Measurements from ENCODE around the gene CACTIN. TPM values are rescaled to one million over a fixed set of nuclear protein-coding genes. Genes with fewer than 3 reads are reported as not detected.

Gene CACTIN
- total and polyA plus RNA-seq, 2 of the 4 experiments (the other 2 are of a cell fraction): 10.8 to 19.5 TPM

DNA sequence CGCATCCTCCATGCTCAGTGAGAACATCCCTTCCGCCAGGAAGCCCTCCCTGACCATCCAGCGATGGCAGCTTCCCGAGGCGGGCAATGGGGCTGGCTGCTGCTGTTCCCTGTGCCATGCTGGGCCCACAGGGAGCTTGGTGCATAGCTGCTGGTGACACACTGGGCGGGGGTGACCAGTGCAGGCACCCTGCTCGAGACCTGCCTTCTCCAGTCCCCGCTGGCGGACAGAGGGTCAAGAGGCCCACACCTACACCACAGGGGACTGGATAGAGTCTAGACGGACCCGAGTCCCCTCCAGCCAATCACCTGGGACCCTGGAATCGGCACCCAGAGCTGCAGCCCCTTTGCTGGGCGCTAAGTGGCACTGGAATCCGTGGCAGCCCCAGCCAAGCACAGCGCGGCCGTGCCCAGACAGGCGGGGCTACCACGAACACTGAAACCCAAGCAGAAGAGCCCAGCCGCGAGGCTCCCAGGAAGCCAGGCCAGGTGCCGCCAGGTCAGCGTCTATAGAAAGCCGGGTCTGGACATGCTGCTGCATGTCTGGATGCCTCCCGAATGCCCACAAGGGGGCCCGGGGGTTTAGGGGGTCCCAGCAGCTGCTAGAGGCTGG, 11.0 kb downstream of the CACTIN start:
- in situ Hi-C loops (cut with MboI; ENCODE audit: low sequenced_read_pairs) (loop anchor here (25.0 kb wide), 1 partner anchor 303 kb away; no protein-coding TSS in a partner anchor), intact Hi-C loops (cut with micrococcal nuclease) (loop anchor here (10.0 kb wide), 1 partner anchor 291 kb away; no protein-coding TSS in a partner anchor), dilution Hi-C loops (cut with HindIII; ENCODE audit: low sequenced_read_pairs, unreplicated experiment) (no loop called here)
- no peak overlapping the region for H2BK20ac ChIP-seq (ENCODE audit: low read depth, low read length)
- H3K23ac ChIP-seq (ENCODE audit: low read depth, low read length): no peak overlapping the region
- DNase-seq (no peak), ATAC-seq (ENCODE audit: low read depth) (no peak)
- no peak overlapping the region for H4K91ac ChIP-seq (ENCODE audit: insufficient read depth, low read depth, low read length)
- 96% methylated on average over 9 of the region's 26 CpGs; no CpG with 5 or more reads in 1 of the 2 experiments for WGBS, 2 experiments (ENCODE audit: extremely low coverage in 2 of 2, insufficient read length in 1 of 2)
- no peak overlapping the region for H3K56ac ChIP-seq (ENCODE audit: extremely low read depth, insufficient read depth, low read length)
- H2BK5ac ChIP-seq (ENCODE audit: low read depth, low read length, poor library complexity, severe bottlenecking): no peak overlapping the region
- no peaks in the 10 kb centered on the region for H3K9me1 ChIP-seq (ENCODE audit: insufficient read depth, low read length)
- no peak overlapping the region for H2BK15ac ChIP-seq (ENCODE audit: low read depth, low read length)
- peaks cover 3% of the 10 kb centered on the region; the same call in 1 of the 2 replicates for H3K4me1 ChIP-seq (ENCODE audit: control insufficient read depth, insufficient read depth, low read length)
- no peak overlapping the region for H2AK5ac ChIP-seq (ENCODE audit: low read depth, low read length)
- H3K18ac ChIP-seq (ENCODE audit: low read depth, low read length): no peak overlapping the region
- ChIA-PET CTCF (no interaction called here), POLR2A (ENCODE audit: unreplicated experiment) (no interaction called here)
- TF ChIP-seq NFE2L2 (IDR thresholded peaks at IDR 0.05; ENCODE audit: low read depth, low read length): no peak
- TF ChIP-seq RAD21 (IDR thresholded peaks at IDR 0.05; ENCODE audit: low read length): no peak
- no peak for TF ChIP-seq MAZ (IDR thresholded peaks at IDR 0.05; ENCODE audit: borderline replicate concordance, low read depth, low read length)
- TF ChIP-seq MXI1 (IDR thresholded peaks at IDR 0.05; ENCODE audit: borderline replicate concordance, low read depth, low read length): no peak
- no peak for TF ChIP-seq CHD1 (IDR thresholded peaks at IDR 0.05; ENCODE audit: low read depth, low read length)
- H3K4me2 ChIP-seq (ENCODE audit: low read depth, low read length): no peak overlapping the region
- no peaks in the 10 kb centered on the region for H3K27me3 ChIP-seq (ENCODE audit: control insufficient read depth, insufficient read depth, low read length)
- no peak overlapping the region for H3K14ac ChIP-seq (replicated peaks; ENCODE audit: low read depth, low read length)
- H2BK120ac ChIP-seq (ENCODE audit: low read depth, low read length): no peak overlapping the region
- BruUV-seq (replicated peaks): no TSS peak
- H3K4ac ChIP-seq (ENCODE audit: low read depth, low read length): no peak overlapping the region
- peaks cover 0 to 10% of the 10 kb centered on the region in 2 experiments; a peak in 1 of 4 replicates for H3K79me1 ChIP-seq (ENCODE audit: low read depth in 1 of 2, low read length in 2 of 2)
- H2AK9ac ChIP-seq (replicated peaks; ENCODE audit: low read depth, low read length, poor library complexity): no peak overlapping the region
- H3K27ac ChIP-seq (ENCODE audit: insufficient read depth, low read length): no peak overlapping the region
- H2AFZ ChIP-seq (replicated peaks; ENCODE audit: low read length, poor library complexity): peak overlapping the region; percentile 23
- H3K4me3 ChIP-seq (ENCODE audit: insufficient read depth, low read depth, low read length): no peak overlapping the region
- H4K20me1 ChIP-seq (ENCODE audit: insufficient read depth, low read length): peaks cover 7% of the 10 kb centered on the region; the same call in 1 of the 2 replicates
- no peak overlapping the region for H4K5ac ChIP-seq (ENCODE audit: low read depth, low read length)
- peaks cover 35% of the 10 kb centered on the region for H3K36me3 ChIP-seq (ENCODE audit: control insufficient read depth, insufficient read depth, low read length)
- no peak overlapping the region for H4K8ac ChIP-seq (ENCODE audit: low read depth in 2 of 2, low read length in 2 of 2)
- H3K9me3 ChIP-seq (ENCODE audit: control insufficient read depth, insufficient read depth, low read length): no peaks in the 10 kb centered on the region
- H3K9ac ChIP-seq (ENCODE audit: low read depth, low read length): no peak overlapping the region

Data from IMR-90 (cell line).